Measurements from ENCODE around the gene TSPAN3. TPM values are rescaled to one million over a fixed set of nuclear protein-coding genes. Genes with fewer than 3 reads are reported as not detected.

Gene TSPAN3
- total RNA-seq, 1 donor from 2014 or later = 259 TPM

DNA sequence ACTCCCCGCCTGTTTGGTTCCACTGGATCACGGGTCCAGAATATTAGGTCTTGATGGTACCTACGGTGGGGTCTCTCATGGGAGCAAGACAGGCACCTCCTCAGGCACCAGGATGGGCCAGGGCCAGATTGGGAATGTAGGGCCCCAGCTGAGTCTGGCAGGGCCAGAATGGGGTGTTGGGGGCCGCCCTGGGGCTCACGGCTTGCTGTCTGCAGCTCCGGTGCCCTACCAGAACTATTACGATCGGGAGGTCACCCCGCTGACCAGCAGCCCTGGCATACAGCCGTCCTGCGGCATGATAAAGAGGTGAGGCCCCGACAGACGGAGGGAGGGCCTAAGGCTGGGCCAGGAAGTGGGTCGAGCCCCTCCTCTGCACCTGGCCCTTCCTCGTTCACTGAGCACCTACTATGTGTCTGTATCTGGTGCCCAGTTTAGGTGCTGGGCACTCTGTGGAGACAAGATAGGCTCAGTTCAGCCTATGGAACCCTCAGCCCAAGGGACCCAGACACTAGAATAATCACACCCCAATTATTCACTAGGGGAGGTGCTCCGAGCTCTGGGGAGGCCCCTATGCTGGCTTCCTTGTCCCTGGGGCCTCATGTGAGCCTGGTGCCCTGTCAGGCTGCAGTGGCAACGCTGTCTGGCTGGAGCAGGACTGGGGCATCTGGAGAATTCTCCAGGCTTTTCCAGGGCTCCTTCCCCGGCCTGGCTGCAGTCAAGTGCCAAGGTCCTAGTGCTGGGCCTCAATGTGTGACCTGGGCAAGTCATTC is 38.1 kb downstream of the TSPAN3 start:
- H3K4me1 Mint-ChIP-seq = peaks cover 11% of the 10 kb centered on the region
- peaks cover 7% of the 10 kb centered on the region for H3K27me3 Mint-ChIP-seq (ENCODE audit: low read depth)
- TF ChIP-seq, protein P1, sequence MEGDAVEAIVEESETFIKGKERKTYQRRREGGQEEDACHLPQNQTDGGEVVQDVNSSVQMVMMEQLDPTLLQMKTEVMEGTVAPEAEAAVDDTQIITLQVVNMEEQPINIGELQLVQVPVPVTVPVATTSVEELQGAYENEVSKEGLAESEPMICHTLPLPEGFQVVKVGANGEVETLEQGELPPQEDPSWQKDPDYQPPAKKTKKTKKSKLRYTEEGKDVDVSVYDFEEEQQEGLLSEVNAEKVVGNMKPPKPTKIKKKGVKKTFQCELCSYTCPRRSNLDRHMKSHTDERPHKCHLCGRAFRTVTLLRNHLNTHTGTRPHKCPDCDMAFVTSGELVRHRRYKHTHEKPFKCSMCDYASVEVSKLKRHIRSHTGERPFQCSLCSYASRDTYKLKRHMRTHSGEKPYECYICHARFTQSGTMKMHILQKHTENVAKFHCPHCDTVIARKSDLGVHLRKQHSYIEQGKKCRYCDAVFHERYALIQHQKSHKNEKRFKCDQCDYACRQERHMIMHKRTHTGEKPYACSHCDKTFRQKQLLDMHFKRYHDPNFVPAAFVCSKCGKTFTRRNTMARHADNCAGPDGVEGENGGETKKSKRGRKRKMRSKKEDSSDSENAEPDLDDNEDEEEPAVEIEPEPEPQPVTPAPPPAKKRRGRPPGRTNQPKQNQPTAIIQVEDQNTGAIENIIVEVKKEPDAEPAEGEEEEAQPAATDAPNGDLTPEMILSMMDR (conservative IDR thresholded peaks at IDR 0.05) = no peak
- no peak overlapping the region for H3K27ac Mint-ChIP-seq (ENCODE audit: unreplicated experiment)
- no peaks in the 10 kb centered on the region for H3K9me3 Mint-ChIP-seq
- peak; percentile 2 for DNase-seq (ENCODE audit: low read depth, low spot score)
- H3K4me3 Mint-ChIP-seq = peak overlapping the region; percentile 27
- peaks cover 10% of the 10 kb centered on the region for H3K36me3 Mint-ChIP-seq (ENCODE audit: low read depth)

DNA sequence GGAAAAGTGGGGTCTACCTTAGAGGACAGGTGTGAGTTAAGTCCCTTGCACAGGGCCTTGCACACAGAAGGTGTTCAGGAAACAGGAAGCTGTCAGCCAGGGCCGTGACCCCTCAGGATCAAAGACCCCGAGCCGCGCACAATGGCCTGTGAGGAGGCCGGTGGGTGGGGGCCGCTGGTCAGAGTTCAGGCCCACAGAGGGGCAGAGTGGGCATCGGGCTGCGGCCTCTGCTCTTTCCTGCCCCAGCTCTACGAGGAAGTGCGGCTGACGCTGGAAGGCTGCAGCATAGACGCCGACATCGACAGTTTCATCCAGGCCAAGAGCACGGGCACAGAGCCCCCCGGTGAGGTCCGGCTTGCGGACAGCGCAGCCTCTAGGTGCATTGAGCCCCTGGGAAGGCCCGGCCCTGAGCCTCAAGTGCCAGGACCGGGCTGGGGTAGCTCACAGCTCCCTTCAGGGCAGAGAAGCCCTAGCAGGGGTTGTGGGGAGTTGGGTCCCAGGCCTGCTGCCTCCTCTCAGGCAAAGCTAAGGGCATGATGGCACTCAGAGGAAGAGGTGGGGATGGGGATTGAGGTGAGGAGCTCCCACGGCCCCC is 38.8 kb downstream of the TSPAN3 start:
- Mint-ChIP-seq H3K27me3 (ENCODE audit: low read depth) (peaks cover 7% of the 10 kb centered on the region), H3K36me3 (ENCODE audit: low read depth) (peaks cover 5% of the 10 kb centered on the region), H3K27ac (ENCODE audit: unreplicated experiment) (no peak overlapping the region), H3K9me3 (no peaks in the 10 kb centered on the region), H3K4me3 (peak overlapping the region; percentile 77), H3K4me1 (peaks cover 13% of the 10 kb centered on the region)
- TF ChIP-seq, protein P1 (conservative IDR thresholded peaks at IDR 0.05) = no peak
- no peak for DNase-seq (ENCODE audit: low read depth, low spot score)

DNA sequence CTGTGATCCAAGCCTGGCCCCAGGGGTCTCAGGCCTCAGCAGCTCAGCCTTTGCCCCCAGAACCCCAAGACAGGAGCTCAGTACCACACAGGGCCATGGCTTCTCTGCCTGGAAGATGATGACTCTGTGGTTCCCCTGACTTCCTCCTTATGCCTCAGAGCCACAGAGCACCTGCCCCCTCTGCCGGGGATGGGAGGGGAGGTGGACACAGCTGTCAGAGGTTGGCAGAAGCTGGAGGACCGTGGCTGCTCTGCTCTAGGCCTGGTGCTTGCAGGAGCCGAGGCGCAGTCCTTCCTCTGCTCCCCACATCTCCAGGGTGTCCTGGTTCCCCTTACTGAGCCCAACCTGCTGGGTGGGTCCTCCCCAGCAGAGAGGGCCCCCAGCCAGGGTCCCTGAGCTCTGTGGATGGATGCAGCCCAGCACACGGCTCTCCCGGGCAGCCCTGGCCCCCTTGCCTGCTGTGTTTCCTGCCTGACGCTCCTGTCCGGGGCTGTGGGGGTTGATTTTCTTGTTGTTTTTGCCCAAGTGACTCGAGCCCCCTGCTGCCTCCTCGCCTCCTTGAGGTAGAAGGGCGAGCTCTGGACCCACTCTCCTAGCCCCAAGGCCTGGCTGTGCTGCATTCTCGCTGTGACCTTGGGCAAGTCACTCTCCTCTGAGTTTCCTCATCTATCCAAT is 39.4 kb downstream of the TSPAN3 start:
- TF ChIP-seq, protein P1 (conservative IDR thresholded peaks at IDR 0.05) = no peak
- Mint-ChIP-seq H3K9me3 (no peaks in the 10 kb centered on the region), H3K27me3 (ENCODE audit: low read depth) (peaks cover 7% of the 10 kb centered on the region), H3K4me3 (peak overlapping the region; percentile 77), H3K4me1 (peaks cover 16% of the 10 kb centered on the region), H3K27ac (ENCODE audit: unreplicated experiment) (no peak overlapping the region), H3K36me3 (ENCODE audit: low read depth) (peaks cover 4% of the 10 kb centered on the region)
- peak; percentile 4 for DNase-seq (ENCODE audit: low read depth, low spot score)

DNA sequence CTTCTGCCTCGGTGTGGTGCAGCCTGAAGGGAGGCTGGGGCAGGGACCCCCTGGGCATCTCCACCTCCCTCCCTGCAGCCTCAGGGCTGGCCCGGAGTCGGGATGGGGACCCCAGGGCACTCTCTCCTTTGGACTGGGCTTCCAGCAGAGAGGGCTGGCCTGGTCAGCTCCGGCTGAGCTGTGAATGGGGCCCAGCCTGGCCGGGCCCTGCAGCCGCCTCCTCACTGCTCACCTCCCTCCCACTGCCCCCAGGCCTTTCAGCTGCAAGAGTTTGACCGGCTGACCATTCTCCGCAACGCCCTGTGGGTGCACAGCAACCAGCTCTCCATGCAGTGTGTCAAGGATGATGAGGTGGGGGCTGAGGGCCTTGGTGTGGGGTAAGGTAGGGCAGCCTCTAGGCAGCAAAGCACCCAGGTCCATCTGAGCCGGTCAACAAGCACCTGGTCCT is 40.0 kb downstream of the TSPAN3 start:
- H3K9me3 Mint-ChIP-seq = no peaks in the 10 kb centered on the region

More for the DNA sequence above, 40.0 kb downstream of the TSPAN3 start:
- Mint-ChIP-seq H3K4me1 (peaks cover 16% of the 10 kb centered on the region), H3K36me3 (ENCODE audit: low read depth) (no peaks in the 10 kb centered on the region), H3K27me3 (ENCODE audit: low read depth) (peaks cover 7% of the 10 kb centered on the region), H3K27ac (ENCODE audit: unreplicated experiment) (no peak overlapping the region), H3K4me3 (peak overlapping the region; percentile 44)
- peak; percentile 27 for DNase-seq (ENCODE audit: low read depth, low spot score)
- TF ChIP-seq, protein P1 (conservative IDR thresholded peaks at IDR 0.05) = no peak
